Erythroblast (primary cell): Measurements from ENCODE around the gene IGLL5.

Experiments used
- GATA1 ChIP-seq: IDR thresholded peaks from 2 replicates; pipeline ENCODE4 v1.6.1; 2011; ENCODE audit warnings: low read depth, mild to moderate bottlenecking, control low read depth, low read length, moderate library complexity
- POLR2A ChIP-seq: IDR thresholded peaks from 2 replicates; pipeline ENCODE4 v1.6.1; 2011; ENCODE audit warnings: mild to moderate bottlenecking, low read length

- no peak for TF ChIP-seq POLR2A
- no peak for TF ChIP-seq GATA1
Observed at GRCh38 chr22:22884010-22884887, 3.4 kb upstream of the IGLL5 start.
